K562 (cell line): Measurements from ENCODE around the gene IRF1. TPM values are rescaled to one million over a fixed set of nuclear protein-coding genes. Genes with fewer than 3 reads are reported as not detected.

ENCODE experiments used
- ATAC-seq: fragments of 200-7000 bp; cut with Tn5 transposase; 3 replicates; pipeline ENCODE4 v1.9.1; 2020; ENCODE audit warnings: moderate library complexity
- BruUV-seq: library from RNA; stranded (reverse); fragments of 400-500 nt; replicated peaks from 2 replicates; lab custom pipeline; 2021; lab: Mats Ljungman, UMichigan
- CTCF ChIA-PET: fragments of 300-600 bp; formaldehyde crosslinking; extraction: SDS; loops from one replicate; lab custom pipeline; 2021; ENCODE audit warnings: low intra/inter-chr PET ratio; lab: Yijun Ruan, JAX
- POLR2A ChIA-PET: fragments of 300-600, 350-650 bp; sonication (Branson Sonifier 250); formaldehyde crosslinking; extraction: SDS; loops from one replicate; lab custom pipeline; 2021; ENCODE audit warnings: antibody characterized with exemption, inconsistent platforms; lab: Yijun Ruan, JAX
- DNase-seq, 4 experiments: peaks; one replicate each; pipeline versions ENCODE4 v3.0.0 to v3.0.0-alpha.2; 2011 to 2018; ENCODE audit warnings: low spot score in 3 of 4, mixed read lengths in 3 of 4; ENCODE audit errors: extremely low read depth in 1 of 4
- FAIRE-seq: peaks from 2 replicates; lab custom pipeline; 2011; peaks lifted over from hg19 to GRCh38; lab: Jason Lieb, UNC
- H2AFZ ChIP-seq: 2 replicates; pipeline ENCODE4 v1.6.0; 2011; ENCODE audit warnings: low read depth, low read length, control low read depth, inconsistent platforms
- H3K27ac ChIP-seq: fragments of 200-600 bp; 3 replicates; pipeline ENCODE4 v1.8.0; 2011; ENCODE audit warnings: low read depth, mild to moderate bottlenecking, control low read depth, inconsistent platforms, low read length, moderate library complexity, mixed read lengths; ENCODE audit errors: extremely low read depth
- H3K27me3 ChIP-seq, 2 experiments: fragments of 300-600 bp in 1 of 2; 2 replicates in 1 of 2; 3 replicates in 1 of 2; pipeline versions ENCODE4 v1.6.0 to v1.8.0; 2011; ENCODE audit warnings: inconsistent platforms in 2 of 2, low read length in 2 of 2, mild to moderate bottlenecking in 1 of 2, mixed read lengths in 1 of 2, moderate library complexity in 1 of 2; ENCODE audit not compliant: control insufficient read depth in 2 of 2, insufficient read depth in 2 of 2
- H3K36me3 ChIP-seq: fragments of 300-600 bp; 3 replicates; pipeline ENCODE4 v1.8.0; 2011; ENCODE audit warnings: mild to moderate bottlenecking, low read length, inconsistent platforms; ENCODE audit not compliant: control insufficient read depth, insufficient read depth
- H3K4me1 ChIP-seq, 2 experiments: fragments of 200-600 bp in 1 of 2; replicated peaks in 1 of 2; 2 replicates in 1 of 2; 3 replicates in 1 of 2; pipeline versions ENCODE4 v1.5.1 to v1.8.0; 2011; ENCODE audit warnings: inconsistent platforms in 2 of 2, low read length in 2 of 2, mild to moderate bottlenecking in 1 of 2, mixed read lengths in 1 of 2, moderate library complexity in 1 of 2; ENCODE audit not compliant: control insufficient read depth in 2 of 2, insufficient read depth in 2 of 2
- H3K4me2 ChIP-seq: 2 replicates; pipeline ENCODE4 v1.6.1; 2011; ENCODE audit warnings: low read length, control low read depth, inconsistent platforms, mixed read lengths; ENCODE audit not compliant: insufficient read depth
- H3K4me3 ChIP-seq: fragments of 200-600 bp; sonication (generic), shearing (Covaris generic); 2 replicates; pipeline ENCODE4 v1.5.1; 2016; ENCODE audit warnings: control low read depth, inconsistent platforms
- H3K79me2 ChIP-seq: fragments of 200-600 bp; 3 replicates; pipeline ENCODE4 v1.8.0; 2011; ENCODE audit warnings: low read length, inconsistent platforms; ENCODE audit not compliant: control insufficient read depth, insufficient read depth
- H3K9ac ChIP-seq, 2 experiments: 2 replicates each; pipeline versions ENCODE4 v1.6.0 to v1.6.1; 2011; ENCODE audit warnings: low read depth in 2 of 2, low read length in 2 of 2, control low read depth in 1 of 2, inconsistent platforms in 1 of 2, mild to moderate bottlenecking in 1 of 2, mixed read lengths in 1 of 2; ENCODE audit not compliant: insufficient read depth in 1 of 2
- H3K9me1 ChIP-seq: one replicate; pipeline ENCODE4 v1.6.0; 2011; ENCODE audit warnings: inconsistent platforms, mild to moderate bottlenecking, low read length, moderate library complexity; ENCODE audit not compliant: control insufficient read depth, insufficient read depth
- H3K9me3 ChIP-seq: replicated peaks from 2 replicates; pipeline ENCODE4 v1.5.1; 2011; ENCODE audit warnings: low read depth, low read length, inconsistent platforms; ENCODE audit not compliant: control insufficient read depth, insufficient read depth
- H4K20me1 ChIP-seq: replicated peaks from 2 replicates; pipeline ENCODE4 v1.6.1; 2011; ENCODE audit warnings: low read length, inconsistent platforms, mixed read lengths; ENCODE audit not compliant: control insufficient read depth, insufficient read depth
- CREB5 ChIP-seq: fragments of 250-450 bp; sonication (Bioruptor Pico); IDR thresholded peaks from 2 replicates; pipeline ENCODE4 v1.5.0; 2020; ENCODE audit warnings: mild to moderate bottlenecking
- ETV1 ChIP-seq: fragments of 450-650 bp; conservative IDR thresholded peaks from 2 replicates; pipeline ENCODE4 v1.6.1; 2016; ENCODE audit warnings: missing genetic modification characterization, control low read depth, low read depth, missing compliant biosample characterization
- GTF2A2 ChIP-seq: IDR thresholded peaks from 2 replicates; pipeline ENCODE4 v1.6.1; 2016; ENCODE audit warnings: mild to moderate bottlenecking, missing genetic modification characterization, missing compliant biosample characterization
- HDAC3 ChIP-seq: fragments of 450-650 bp; IDR thresholded peaks from 2 replicates; pipeline ENCODE4 v1.6.1; 2018; ENCODE audit warnings: borderline replicate concordance, mild to moderate bottlenecking, moderate library complexity; ENCODE audit not compliant: partially characterized antibody
- PHB ChIP-seq: fragments of 250-450 bp; sonication (Bioruptor Pico); IDR thresholded peaks from 2 replicates; pipeline ENCODE4 v1.5.0; 2021
- PHF21A ChIP-seq: fragments of 450-650 bp; IDR thresholded peaks from 2 replicates; pipeline ENCODE4 v1.6.1; 2017; ENCODE audit warnings: low read depth, borderline replicate concordance
- POLR2A ChIP-seq: fragments of 450-650 bp; conservative IDR thresholded peaks from 2 replicates; pipeline ENCODE4 v1.6.1; 2016
- SRF ChIP-seq, 2 experiments: fragments of 250-450, 450-650 bp in 1 of 2; sonication (Bioruptor Pico) in 1 of 2; sonication (generic) in 1 of 2; formaldehyde crosslinking; IDR thresholded peaks; 2 replicates each; pipeline versions ENCODE4 v1.5.0 to v1.5.1; 2020 to 2022; ENCODE audit warnings: mild to moderate bottlenecking in 1 of 2, missing genetic modification reagents in 1 of 2
- TBL1XR1 ChIP-seq, 2 experiments: IDR thresholded peaks; 2 replicates each; pipeline ENCODE4 v1.6.1; 2012; ENCODE audit warnings: improper control_type of control experiment in 2 of 2, low read length in 2 of 2, mild to moderate bottlenecking in 1 of 2
- TSC22D4 ChIP-seq: fragments of 450-650 bp; IDR thresholded peaks from 2 replicates; pipeline ENCODE4 v1.6.1; 2016; ENCODE audit warnings: missing genetic modification characterization, missing biosample characterization, control low read depth
- ZNF3 ChIP-seq: fragments of 250-450 bp; sonication (Bioruptor Pico); IDR thresholded peaks from 2 replicates; pipeline ENCODE4 v1.5.0; 2021; ENCODE audit warnings: mild to moderate bottlenecking, moderate library complexity
- ZNF449 ChIP-seq: fragments of 250-450 bp; sonication (Bioruptor Pico); IDR thresholded peaks from 2 replicates; pipeline ENCODE4 v1.8.0; 2022; ENCODE audit warnings: moderate library complexity, mild to moderate bottlenecking, inconsistent platforms
- WGBS: fragments of 100-300 bp; shearing (Covaris generic); methylation state at CpG from one replicate; pipeline ENCODE4 v1.1.6; 2016; ENCODE audit warnings: low coverage, mixed read lengths; ENCODE audit not compliant: insufficient coverage; ENCODE audit errors: missing lambda C conversion rate; 5-methylcytosine and 5-hydroxymethylcytosine counted together
- in situ Hi-C: fragments of 300-500 bp; cut with MboI; formaldehyde crosslinking; loops from 4 replicates; pipeline ENCODE4 v1.15.0; 2018; ENCODE audit warnings: inconsistent platforms, mixed read lengths
- intact Hi-C: fragments of 100-400 bp; cut with micrococcal nuclease; formaldehyde crosslinking; loops from 2 replicates; pipeline ENCODE4 v1.14.2; 2022
- polyA plus RNA-seq, 8 experiments: library from polyadenylated mRNA; depleted of rRNA in 4 of 8; stranded (reverse) in 5 of 8; unstranded in 3 of 8; fragments of >200 nt; fragmentation: Nextera tagmentation in 2 of 8; fragmentation: Illumina TruSeq in 1 of 8; extraction: Ambion mirVana in 2 of 8; extraction: Trizol in 1 of 8; gene quantifications; 2 replicates each; pipeline versions ENCODE4 v1.2.1 to v1.2.3, GENCODE V29; 2011 to 2014; ENCODE audit warnings: inconsistent platforms in 1 of 8, missing spikeins in 1 of 8
- total RNA-seq, 7 experiments: library from RNA; depleted of rRNA in 6 of 7; stranded (reverse); fragments of >200 nt in 6 of 7; fragmentation: Illumina TruSeq in 2 of 7; extraction: Trizol in 2 of 7; gene quantifications; 2 replicates each; pipeline versions ENCODE4 v1.2.1 to v1.2.3, GENCODE V29; 2011 to 2021; ENCODE audit warnings: low replicate concordance in 1 of 7

The IRF1 gene
- total and polyA plus RNA-seq, 9 of the 15 experiments (the other 6 are each of a cell fraction or from before 2014, with no cell fraction given), result 1.1 to 12.3 (median 5.9) TPM

GRCh38 chr5:132446621-132447020 lies 44.0 kb downstream of the IRF1 start:
- ATAC-seq, result no peak
- no peaks in the 10 kb centered on the region for H4K20me1 ChIP-seq
- no peak for TF ChIP-seq POLR2A
- no peak for TF ChIP-seq TBL1XR1 (IDR thresholded peaks at IDR 0.05; ENCODE audit: low read length in 2 of 2)
- TF ChIP-seq TSC22D4 (tag), result no peak
- TF ChIP-seq, all 486 proteins: peak for 0
- Histone ChIP-seq H3K79me2 (no peaks in the 10 kb centered on the region), H3K4me1 (peaks cover 0 to 3% of the 10 kb centered on the region in 2 experiments; a peak in 1 of 5 replicates), H3K4me3 (no peak overlapping the region), H3K9me1 (no peaks in the 10 kb centered on the region), H3K4me2 (no peak overlapping the region), H3K36me3 (no peaks in the 10 kb centered on the region), H3K27ac (no peak overlapping the region), H2AFZ (no peak overlapping the region), H3K27me3 (no peaks in the 10 kb centered on the region), H3K9ac (no peak overlapping the region), H3K9me3 (no peaks in the 10 kb centered on the region)
- ChIA-PET POLR2A (interaction anchor here (1.1 to 2.3 kb wide), 4 partner anchors 9 to 33 kb away, joined by 3 to 9 read pairs (median 5); no protein-coding TSS in a partner anchor), CTCF (no interaction called here)
- FAIRE-seq (no peak), DNase-seq (no peak)
- WGBS, result 47% methylated on average over 6 of the region's 6 CpGs
- no TSS peak for BruUV-seq
- in situ Hi-C loops (no loop called here), intact Hi-C loops (no loop called here)

- H4K20me1 ChIP-seq, result no peaks in the 10 kb centered on the region
- H3K4me2 ChIP-seq, result no peak overlapping the region
- no peak overlapping the region for H2AFZ ChIP-seq
- intact Hi-C loops, result no loop called here
- peaks cover 0 to 3% of the 10 kb centered on the region in 2 experiments; a peak in 1 of 5 replicates for H3K4me1 ChIP-seq
- FAIRE-seq, result no peak
- ChIA-PET POLR2A (no interaction called here), CTCF (no interaction called here)
- DNase-seq, result no peak
- H3K27ac ChIP-seq, result no peak overlapping the region
- in situ Hi-C loops, result no loop called here
- 58% methylated on average over 2 of the region's 3 CpGs for WGBS
- no TSS peak for BruUV-seq
- no peaks in the 10 kb centered on the region for H3K36me3 ChIP-seq
- H3K27me3 ChIP-seq, result no peaks in the 10 kb centered on the region
- no peaks in the 10 kb centered on the region for H3K9me3 ChIP-seq
- H3K9me1 ChIP-seq, result no peaks in the 10 kb centered on the region
- no peak for ATAC-seq
- no peaks in the 10 kb centered on the region for H3K79me2 ChIP-seq
- TF ChIP-seq ZNF3, result no peak
- TF ChIP-seq PHF21A, result no peak
- no peak for TF ChIP-seq SRF (CRISPR knock-in tag; IDR thresholded peaks at IDR 0.05)
- TF ChIP-seq HDAC3, result no peak
- TF ChIP-seq ETV1 (tag), result no peak
- TF ChIP-seq GTF2A2 (tag), result no peak
- TF ChIP-seq CREB5 (CRISPR knock-in tag), result no peak
- TF ChIP-seq PHB, result no peak
- no peak for TF ChIP-seq ZNF449 (CRISPR knock-in tag)
- no peak overlapping the region; a peak in 1 of 4 replicates for H3K9ac ChIP-seq
- no peak overlapping the region for H3K4me3 ChIP-seq
These were observed 44.6 kb downstream of the IRF1 start for GRCh38 chr5:132445930-132446329.
